IMR-90 (cell line): ENCODE data around the gene ARHGAP15. TPM values are rescaled to one million over a fixed set of nuclear protein-coding genes. Genes with fewer than 3 reads are reported as not detected.

ENCODE experiments used
- ATAC-seq: fragments of 200-7000 bp; cut with Tn5 transposase; 2 replicates; pipeline ENCODE4 v1.9.1; 2020; ENCODE audit warnings: low read depth, mild to moderate bottlenecking, moderate library complexity
- BruUV-seq: library from RNA; stranded (reverse); fragments of 400-500 nt; replicated peaks from 2 replicates; lab custom pipeline; 2021; lab: Mats Ljungman, UMichigan
- CTCF ChIA-PET: fragments of 300-600 bp; formaldehyde crosslinking; extraction: SDS; loops from one replicate; lab custom pipeline; 2021; ENCODE audit warnings: antibody characterized with exemption; lab: Yijun Ruan, JAX
- POLR2A ChIA-PET: fragments of 300-600 bp; sonication (Branson Sonifier 250); formaldehyde crosslinking; loops from one replicate; lab custom pipeline; 2022; ENCODE audit warnings: antibody characterized with exemption; ENCODE audit not compliant: unreplicated experiment; lab: Charles Lee
- DNase-seq: peaks from one replicate; pipeline ENCODE4 v3.0.0; 2013
- H2AFZ ChIP-seq: replicated peaks from 2 replicates; pipeline ENCODE3; 2013; ENCODE audit warnings: low read length, mild to moderate bottlenecking; ENCODE audit not compliant: poor library complexity
- H2AK5ac ChIP-seq: 2 replicates; pipeline ENCODE4 v1.6.1; 2013; ENCODE audit warnings: low read depth, low read length, inconsistent platforms
- H2AK9ac ChIP-seq: replicated peaks from 2 replicates; pipeline ENCODE3; 2013; ENCODE audit warnings: mild to moderate bottlenecking, low read depth, low read length, moderate library complexity; ENCODE audit not compliant: poor library complexity
- H2BK120ac ChIP-seq: 2 replicates; pipeline ENCODE4 v1.6.1; 2013; ENCODE audit warnings: low read depth, low read length, inconsistent platforms
- H2BK15ac ChIP-seq: 3 replicates; pipeline ENCODE4 v1.6.1; 2013; ENCODE audit warnings: low read depth, low read length, inconsistent platforms
- H2BK20ac ChIP-seq: 2 replicates; pipeline ENCODE4 v1.6.1; 2013; ENCODE audit warnings: low read depth, mild to moderate bottlenecking, inconsistent platforms, low read length, moderate library complexity
- H2BK5ac ChIP-seq: 2 replicates; pipeline ENCODE4 v1.6.1; 2013; ENCODE audit warnings: mild to moderate bottlenecking, low read depth, low read length, inconsistent platforms; ENCODE audit not compliant: poor library complexity, severe bottlenecking
- H3K14ac ChIP-seq: replicated peaks from 2 replicates; pipeline ENCODE4 v1.6.1; 2013; ENCODE audit warnings: low read depth, low read length, inconsistent platforms
- H3K18ac ChIP-seq: 2 replicates; pipeline ENCODE4 v1.6.1; 2013; ENCODE audit warnings: low read depth, low read length, control low read depth
- H3K23ac ChIP-seq: 2 replicates; pipeline ENCODE4 v1.6.1; 2013; ENCODE audit warnings: low read depth, low read length, inconsistent platforms
- H3K27ac ChIP-seq: 2 replicates; pipeline ENCODE4 v1.5.1; 2013; ENCODE audit warnings: mild to moderate bottlenecking, control low read depth, low read length; ENCODE audit not compliant: insufficient read depth
- H3K27me3 ChIP-seq: 2 replicates; pipeline ENCODE4 v1.6.1; 2013; ENCODE audit warnings: low read length; ENCODE audit not compliant: control insufficient read depth, insufficient read depth
- H3K36me3 ChIP-seq: 2 replicates; pipeline ENCODE4 v1.6.1; 2013; ENCODE audit warnings: low read length, mixed read lengths; ENCODE audit not compliant: control insufficient read depth, insufficient read depth
- H3K4ac ChIP-seq: 2 replicates; pipeline ENCODE4 v1.6.1; 2013; ENCODE audit warnings: low read depth, low read length, inconsistent platforms
- H3K4me1 ChIP-seq: 2 replicates; pipeline ENCODE4 v1.6.1; 2013; ENCODE audit warnings: low read length, mixed read lengths; ENCODE audit not compliant: control insufficient read depth, insufficient read depth
- H3K4me2 ChIP-seq: 2 replicates; pipeline ENCODE4 v1.6.1; 2013; ENCODE audit warnings: low read depth, mild to moderate bottlenecking, control low read depth, low read length, moderate library complexity
- H3K4me3 ChIP-seq: 2 replicates; pipeline ENCODE4 v1.5.1; 2013; ENCODE audit warnings: low read depth, mild to moderate bottlenecking, control low read depth, low read length, moderate library complexity; ENCODE audit not compliant: insufficient read depth
- H3K56ac ChIP-seq: 2 replicates; pipeline ENCODE4 v1.6.1; 2013; ENCODE audit warnings: low read length, inconsistent platforms; ENCODE audit not compliant: insufficient read depth; ENCODE audit errors: extremely low read depth
- H3K79me1 ChIP-seq, 2 experiments: 2 replicates each; pipeline ENCODE4 v1.6.1; 2013; ENCODE audit warnings: low read length in 2 of 2, inconsistent platforms in 1 of 2, low read depth in 1 of 2
- H3K9ac ChIP-seq: 2 replicates; pipeline ENCODE4 v1.6.1; 2013; ENCODE audit warnings: low read depth, low read length, control low read depth
- H3K9me1 ChIP-seq: 2 replicates; pipeline ENCODE4 v1.6.1; 2013; ENCODE audit warnings: low read length, inconsistent platforms; ENCODE audit not compliant: insufficient read depth
- H3K9me3 ChIP-seq: 2 replicates; pipeline ENCODE4 v1.6.1; 2013; ENCODE audit warnings: low read length; ENCODE audit not compliant: control insufficient read depth, insufficient read depth
- H4K20me1 ChIP-seq: 2 replicates; pipeline ENCODE4 v1.6.1; 2013; ENCODE audit warnings: low read length, inconsistent platforms; ENCODE audit not compliant: insufficient read depth
- H4K5ac ChIP-seq: 2 replicates; pipeline ENCODE4 v1.6.1; 2013; ENCODE audit warnings: mild to moderate bottlenecking, low read depth, low read length, control low read depth
- H4K8ac ChIP-seq, 2 experiments: 2 replicates each; pipeline ENCODE4 v1.6.1; 2013; ENCODE audit warnings: low read depth in 2 of 2, low read length in 2 of 2, control low read depth in 1 of 2, inconsistent platforms in 1 of 2
- H4K91ac ChIP-seq: 2 replicates; pipeline ENCODE4 v1.6.1; 2013; ENCODE audit warnings: low read depth, low read length, inconsistent platforms; ENCODE audit not compliant: insufficient read depth
- CEBPB ChIP-seq: IDR thresholded peaks from 2 replicates; pipeline ENCODE4 v1.6.1; 2012; ENCODE audit warnings: low read depth, low read length, improper control_type of control experiment
- MXI1 ChIP-seq: IDR thresholded peaks from 2 replicates; pipeline ENCODE4 v1.6.1; 2012; ENCODE audit warnings: low read depth, mild to moderate bottlenecking, low read length, moderate library complexity, borderline replicate concordance
- WGBS, 2 experiments: methylation state at CpG; one replicate each; pipeline versions ENCODE4 v1.1.5 to v1.1.7; 2013; ENCODE audit warnings: missing lambda C conversion rate in 2 of 2; ENCODE audit not compliant: insufficient read length in 1 of 2; ENCODE audit errors: extremely low coverage in 2 of 2; 5-methylcytosine and 5-hydroxymethylcytosine counted together
- dilution Hi-C: fragments of 300-500 bp; cut with HindIII; formaldehyde crosslinking; loops from one replicate; pipeline ENCODE4 v1.14.3; 2018; ENCODE audit warnings: low sequenced_read_pairs; ENCODE audit not compliant: unreplicated experiment
- in situ Hi-C: fragments of 300-500 bp; cut with MboI; formaldehyde crosslinking; loops from 3 replicates; pipeline ENCODE4 v1.14.3; 2019; ENCODE audit warnings: low sequenced_read_pairs, inconsistent platforms, mixed read lengths
- intact Hi-C: fragments of 100-400 bp; cut with micrococcal nuclease; formaldehyde crosslinking; loops from 2 replicates; pipeline ENCODE4 v1.10.0; 2022
- polyA plus RNA-seq, 3 experiments: library from polyadenylated mRNA; depleted of rRNA; stranded (reverse); fragments of >200 nt; gene quantifications; 2 replicates each; pipeline ENCODE4 v1.2.3, GENCODE V29; 2012; ENCODE audit warnings: low replicate concordance in 1 of 3
- total RNA-seq: library from RNA; depleted of rRNA; stranded (reverse); fragments of >200 nt; gene quantifications from 2 replicates; pipeline ENCODE4 v1.2.3, GENCODE V29; 2012

Gene ARHGAP15
- total and polyA plus RNA-seq, 2 of the 4 experiments (the other 2 are of a cell fraction), result not detected

GRCh38 chr2:143383016-143383415 lies 253.8 kb downstream of the ARHGAP15 start:
- in situ Hi-C loops (no loop called here), intact Hi-C loops (no loop called here), dilution Hi-C loops (no loop called here)
- no peak overlapping the region for H3K56ac ChIP-seq
- H3K27me3 ChIP-seq, result no peaks in the 10 kb centered on the region
- H3K79me1 ChIP-seq, result no peaks in the 10 kb centered on the region
- no peak overlapping the region for H2AK9ac ChIP-seq
- no peak overlapping the region for H2BK120ac ChIP-seq
- no peak overlapping the region for H2BK5ac ChIP-seq
- H3K9ac ChIP-seq, result no peak overlapping the region
- no peak overlapping the region for H4K8ac ChIP-seq
- no peak overlapping the region for H3K23ac ChIP-seq
- H3K9me3 ChIP-seq, result no peaks in the 10 kb centered on the region
- CTCF ChIA-PET, result no interaction called here
- WGBS, 2 experiments, result no CpG with 5 or more reads among the region's 2 CpGs
- H4K91ac ChIP-seq, result no peak overlapping the region
- H3K27ac ChIP-seq, result no peak overlapping the region
- H3K4me3 ChIP-seq, result no peak overlapping the region
- POLR2A ChIA-PET, result no interaction called here
- no peak overlapping the region for H3K4ac ChIP-seq
- peak; percentile 65 for TF ChIP-seq CEBPB
- no peak for TF ChIP-seq MXI1
- no peak for ATAC-seq
- no peak for DNase-seq
- no peak overlapping the region for H2BK15ac ChIP-seq
- H3K4me1 ChIP-seq, result no peaks in the 10 kb centered on the region
- no peak overlapping the region for H2BK20ac ChIP-seq
- no TSS peak for BruUV-seq
- no peak overlapping the region for H3K14ac ChIP-seq
- no peak overlapping the region for H2AFZ ChIP-seq
- H3K9me1 ChIP-seq, result peaks cover 2% of the 10 kb centered on the region; the same call in 1 of the 2 replicates
- no peaks in the 10 kb centered on the region for H4K20me1 ChIP-seq
- H2AK5ac ChIP-seq, result no peak overlapping the region
- H4K5ac ChIP-seq, result no peak overlapping the region
- no peak overlapping the region for H3K4me2 ChIP-seq
- H3K18ac ChIP-seq, result no peak overlapping the region
- no peaks in the 10 kb centered on the region for H3K36me3 ChIP-seq
